ENCODE results near the gene FTO. TPM values are rescaled to one million over a fixed set of nuclear protein-coding genes. Genes with fewer than 3 reads are reported as not detected.

FTO gene
- polyA plus RNA-seq, 1 donor from 2014 or later: 80.1 TPM

GRCh38 chr16:53933407-53933806 is 229.5 kb downstream of the FTO start:
- H2AFZ ChIP-seq (ENCODE audit: low read depth, low read length): no peak overlapping the region
- H3K4me3 ChIP-seq (ENCODE audit: low read length): no peak overlapping the region
- H3F3A ChIP-seq (ENCODE audit: insufficient read depth, low read length, poor library complexity, severe bottlenecking): no peaks in the 10 kb centered on the region
- no peaks in the 10 kb centered on the region for H3K27me3 ChIP-seq (ENCODE audit: insufficient read depth, low read depth, low read length)
- no peaks in the 10 kb centered on the region for H3K9me2 ChIP-seq (ENCODE audit: insufficient read depth, low read length)
- peaks cover 6% of the 10 kb centered on the region for H3K9me3 ChIP-seq (ENCODE audit: low read length)
- H3K4me2 ChIP-seq (ENCODE audit: low read length): no peak overlapping the region
- no peak overlapping the region for H3K27ac ChIP-seq (ENCODE audit: low read length)
- no peaks in the 10 kb centered on the region for H3K36me3 ChIP-seq (ENCODE audit: insufficient read depth, low read length)
- no peaks in the 10 kb centered on the region for H4K20me1 ChIP-seq (ENCODE audit: insufficient read depth)
- no peak overlapping the region for H3K9ac ChIP-seq (ENCODE audit: low read length)
- TF ChIP-seq CTCF (IDR thresholded peaks at IDR 0.05; ENCODE audit: poor library complexity, severe bottlenecking) (no peak), REST (IDR thresholded peaks at IDR 0.05; ENCODE audit: borderline replicate concordance) (no peak), EZH2 (IDR thresholded peaks at IDR 0.05; ENCODE audit: borderline replicate concordance, insufficient read depth, low read length, poor library complexity, severe bottlenecking) (no peak), POLR2AphosphoS5 (IDR thresholded peaks at IDR 0.05) (no peak), RAD21 (conservative IDR thresholded peaks at IDR 0.05) (no peak), TAF1 (IDR thresholded peaks at IDR 0.05; ENCODE audit: low read depth) (no peak), MXI1 (conservative IDR thresholded peaks at IDR 0.05; ENCODE audit: poor library complexity, severe bottlenecking) (no peak), SMC3 (conservative IDR thresholded peaks at IDR 0.05; ENCODE audit: poor library complexity) (no peak), EP300 (conservative IDR thresholded peaks at IDR 0.05; ENCODE audit: poor library complexity, severe bottlenecking) (no peak)
- H3K79me2 ChIP-seq (replicated peaks; ENCODE audit: insufficient read depth, low read length): no peaks in the 10 kb centered on the region

GRCh38 chr16:53936052-53936451 is 232.1 kb downstream of the FTO start:
- H3K4me2 ChIP-seq (ENCODE audit: low read length): no peak overlapping the region

More at GRCh38 chr16:53936052-53936451, 232.1 kb downstream of the FTO start:
- Histone ChIP-seq H3K36me3 (ENCODE audit: insufficient read depth, low read length) (no peaks in the 10 kb centered on the region), H3K4me3 (ENCODE audit: low read length) (no peak overlapping the region), H4K20me1 (ENCODE audit: insufficient read depth) (no peaks in the 10 kb centered on the region), H3K9ac (ENCODE audit: low read length) (no peak overlapping the region), H3K9me2 (ENCODE audit: insufficient read depth, low read length) (no peaks in the 10 kb centered on the region), H3K9me3 (ENCODE audit: low read length) (no peaks in the 10 kb centered on the region), H3K27ac (ENCODE audit: low read length) (no peak overlapping the region), H2AFZ (ENCODE audit: low read depth, low read length) (no peak overlapping the region), H3K27me3 (ENCODE audit: insufficient read depth, low read depth, low read length) (no peaks in the 10 kb centered on the region), H3F3A (ENCODE audit: insufficient read depth, low read length, poor library complexity, severe bottlenecking) (no peaks in the 10 kb centered on the region), H3K79me2 (replicated peaks; ENCODE audit: insufficient read depth, low read length) (no peaks in the 10 kb centered on the region)
- TF ChIP-seq MXI1 (conservative IDR thresholded peaks at IDR 0.05; ENCODE audit: poor library complexity, severe bottlenecking) (no peak), TAF1 (IDR thresholded peaks at IDR 0.05; ENCODE audit: low read depth) (no peak), SMC3 (conservative IDR thresholded peaks at IDR 0.05; ENCODE audit: poor library complexity) (no peak), RAD21 (conservative IDR thresholded peaks at IDR 0.05) (no peak)

All from neural cell (in vitro differentiated cells).